HFF-Myc (cell line): ENCODE data around the gene SNX9.
A peak's percentile ranks its signal among the peaks of the same experiment; 100 is the strongest.

Source experiments
- DNase-seq: peaks from one replicate; pipeline ENCODE4 v3.0.0-alpha.2; 2011; ENCODE audit warnings: low read depth; ENCODE audit errors: extremely low read depth
- H3K4me3 ChIP-seq: replicated peaks from 2 replicates; pipeline ENCODE4 v1.5.1; 2011; ENCODE audit warnings: low read depth, mild to moderate bottlenecking, control low read depth, low read length
- TF ChIP-seq, protein P1 (sequence below): IDR thresholded peaks from 2 replicates; pipeline ENCODE4 v1.5.1; 2012; ENCODE audit warnings: mild to moderate bottlenecking, low read depth, low read length, control low read depth; ENCODE audit errors: missing control alignments

Gene SNX9

DNA sequence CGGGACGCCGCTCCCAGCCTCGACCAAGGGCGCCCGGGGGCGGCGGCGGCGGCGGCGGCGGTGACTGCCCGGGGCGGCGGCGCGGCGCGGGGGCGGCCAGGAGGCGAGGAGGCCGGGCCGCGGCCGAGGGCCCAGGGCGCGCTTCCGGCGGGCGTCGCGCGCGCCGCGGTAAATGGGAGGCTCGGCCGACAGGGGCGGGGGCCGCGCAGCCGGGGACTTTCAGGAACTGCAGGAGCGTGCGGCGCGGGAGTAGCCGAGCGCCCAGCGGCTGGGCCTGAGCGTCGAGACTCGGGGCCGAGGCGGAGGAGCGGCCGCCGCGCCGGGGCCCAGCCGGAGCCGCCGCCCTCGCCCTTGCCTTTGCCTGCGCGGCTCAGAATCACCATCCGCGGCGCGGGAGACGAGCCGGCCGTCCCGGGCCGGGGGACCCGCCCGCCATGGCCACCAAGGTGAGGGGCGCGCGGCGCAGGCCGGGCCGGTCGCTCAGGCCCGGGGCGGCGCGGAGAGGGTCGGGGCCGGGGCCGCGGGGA lies at the start of gene SNX9:
Gene SNX9, plus strand, starts transcription at position 246 of the 527 bp plus-strand sequence. Its CDS starts 189 bp downstream, at position 435.
- TF ChIP-seq, protein P1, sequence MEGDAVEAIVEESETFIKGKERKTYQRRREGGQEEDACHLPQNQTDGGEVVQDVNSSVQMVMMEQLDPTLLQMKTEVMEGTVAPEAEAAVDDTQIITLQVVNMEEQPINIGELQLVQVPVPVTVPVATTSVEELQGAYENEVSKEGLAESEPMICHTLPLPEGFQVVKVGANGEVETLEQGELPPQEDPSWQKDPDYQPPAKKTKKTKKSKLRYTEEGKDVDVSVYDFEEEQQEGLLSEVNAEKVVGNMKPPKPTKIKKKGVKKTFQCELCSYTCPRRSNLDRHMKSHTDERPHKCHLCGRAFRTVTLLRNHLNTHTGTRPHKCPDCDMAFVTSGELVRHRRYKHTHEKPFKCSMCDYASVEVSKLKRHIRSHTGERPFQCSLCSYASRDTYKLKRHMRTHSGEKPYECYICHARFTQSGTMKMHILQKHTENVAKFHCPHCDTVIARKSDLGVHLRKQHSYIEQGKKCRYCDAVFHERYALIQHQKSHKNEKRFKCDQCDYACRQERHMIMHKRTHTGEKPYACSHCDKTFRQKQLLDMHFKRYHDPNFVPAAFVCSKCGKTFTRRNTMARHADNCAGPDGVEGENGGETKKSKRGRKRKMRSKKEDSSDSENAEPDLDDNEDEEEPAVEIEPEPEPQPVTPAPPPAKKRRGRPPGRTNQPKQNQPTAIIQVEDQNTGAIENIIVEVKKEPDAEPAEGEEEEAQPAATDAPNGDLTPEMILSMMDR: no peak
- peak within 1 kb of the TSS; percentile 50 for H3K4me3 ChIP-seq
- no peak for DNase-seq

DNA sequence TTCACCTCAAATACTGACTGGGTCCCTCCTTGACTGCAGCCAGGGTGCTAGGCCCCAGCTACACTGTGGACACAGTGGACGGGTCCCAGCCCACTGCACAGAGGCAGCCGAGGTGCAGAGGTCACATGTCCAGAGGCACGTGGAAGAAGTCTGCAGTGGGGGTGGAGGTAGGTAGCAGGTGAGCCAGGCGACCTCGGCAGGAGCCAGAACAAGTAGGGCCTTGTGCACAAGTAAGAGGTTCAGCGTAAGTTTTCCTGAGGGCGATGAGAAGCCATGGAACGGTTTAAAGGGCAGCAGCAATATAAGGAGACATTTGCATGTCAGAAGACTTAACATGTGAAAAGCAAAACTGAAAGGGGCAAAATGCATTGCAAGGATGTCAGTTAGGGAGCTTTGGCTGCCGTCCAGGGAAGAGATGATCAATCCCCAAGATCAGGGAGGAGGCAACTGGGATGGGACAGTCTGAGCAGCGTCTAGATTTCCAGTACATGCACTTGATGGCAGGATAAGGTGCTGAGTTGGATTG lies 49.7 kb upstream of the SNX9 start:
- DNase-seq: no peak
- TF ChIP-seq, protein P1: no peak
- no peak overlapping the region for H3K4me3 ChIP-seq

DNA sequence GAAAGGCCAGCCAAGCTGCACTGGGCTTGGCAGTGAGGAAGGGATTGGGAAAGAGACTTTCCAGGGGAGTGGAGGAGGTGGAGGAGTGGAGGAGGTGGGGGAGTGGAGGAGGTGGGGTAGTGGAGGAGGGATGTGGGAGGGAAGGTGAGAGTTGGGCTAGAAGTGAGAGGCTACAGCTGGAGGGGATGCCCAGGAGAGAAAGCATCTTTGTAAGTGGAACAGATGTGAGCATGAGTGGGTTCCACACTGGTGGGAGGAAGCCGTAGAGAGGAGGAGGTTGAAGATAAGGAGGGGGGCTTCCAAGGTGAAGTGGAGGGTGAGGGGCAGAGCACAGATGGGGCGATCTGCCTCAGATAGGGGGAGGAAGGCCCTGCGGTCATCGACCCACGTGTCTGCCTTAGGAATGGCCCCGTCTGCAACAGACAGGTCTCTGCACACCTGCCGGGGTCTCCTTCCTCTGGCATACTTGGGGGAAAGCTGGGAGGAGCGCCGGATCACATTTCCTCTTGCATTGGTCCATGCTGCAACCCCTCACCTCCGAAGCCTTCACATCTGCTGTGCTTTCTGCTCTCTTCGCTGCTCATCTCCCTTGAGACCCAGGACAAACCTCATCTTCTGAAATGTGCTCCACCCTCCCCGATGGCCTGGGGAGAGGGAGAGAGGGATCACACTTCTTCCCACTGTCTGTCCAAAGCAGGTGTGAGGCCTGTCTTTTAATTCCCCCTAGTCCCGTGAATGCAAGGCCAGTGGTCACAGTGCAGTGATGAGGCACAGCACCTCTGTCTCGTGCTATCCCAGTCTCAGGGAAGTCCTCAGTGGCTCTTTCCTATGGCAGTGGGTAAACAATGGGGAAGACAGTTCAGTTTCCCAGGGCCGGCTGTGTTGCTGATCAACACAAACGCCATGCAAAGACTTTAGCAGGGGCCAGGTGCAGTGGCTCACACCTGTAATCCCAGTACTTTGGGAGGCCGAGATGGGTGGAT lies 48.6 kb upstream of the SNX9 start:
- no peak for DNase-seq
- no peak overlapping the region for H3K4me3 ChIP-seq
- TF ChIP-seq, protein P1: no peak

DNA sequence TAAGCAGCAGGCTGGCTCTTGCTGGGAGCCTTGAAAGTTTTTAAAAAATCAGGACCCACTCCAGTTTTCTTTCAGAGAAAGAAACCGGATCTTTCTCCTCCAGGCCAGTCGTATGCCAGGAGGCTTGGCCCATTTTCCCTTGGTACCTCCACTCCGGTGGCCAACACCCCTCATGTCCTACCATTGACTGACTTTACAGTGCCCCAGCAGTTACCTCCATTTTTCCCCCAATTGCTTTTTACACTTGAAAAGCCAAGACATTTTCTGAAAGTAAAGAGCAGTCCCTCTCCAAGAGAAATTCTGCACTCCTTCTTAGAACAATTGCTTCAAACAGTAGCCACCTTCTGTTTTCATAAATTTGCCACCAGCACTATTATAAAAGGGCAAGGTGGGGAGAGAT lies 47.7 kb upstream of the SNX9 start:
- TF ChIP-seq, protein P1: no peak
- no peak overlapping the region for H3K4me3 ChIP-seq
- no peak for DNase-seq

DNA sequence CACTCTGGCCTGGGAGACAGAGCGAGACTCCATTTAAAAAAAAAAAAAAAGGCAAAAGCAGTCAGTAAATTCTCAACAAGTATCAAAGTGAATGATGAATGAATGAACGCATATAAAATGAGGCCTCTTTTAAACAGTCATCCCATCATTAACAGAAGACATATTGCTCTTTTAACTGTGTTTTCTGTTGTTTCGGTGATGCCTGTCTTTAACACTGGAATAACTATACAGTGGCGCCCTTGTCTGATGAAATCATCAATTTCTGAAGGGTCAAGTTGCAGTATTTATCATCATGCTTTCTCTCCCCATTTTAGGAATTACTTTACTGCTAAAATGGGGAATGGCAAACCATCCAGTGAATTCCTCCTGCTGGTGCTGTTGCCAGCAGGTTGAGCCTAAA lies 45.7 kb upstream of the SNX9 start:
- H3K4me3 ChIP-seq: no peak overlapping the region
- TF ChIP-seq, protein P1: no peak
- no peak for DNase-seq

DNA sequence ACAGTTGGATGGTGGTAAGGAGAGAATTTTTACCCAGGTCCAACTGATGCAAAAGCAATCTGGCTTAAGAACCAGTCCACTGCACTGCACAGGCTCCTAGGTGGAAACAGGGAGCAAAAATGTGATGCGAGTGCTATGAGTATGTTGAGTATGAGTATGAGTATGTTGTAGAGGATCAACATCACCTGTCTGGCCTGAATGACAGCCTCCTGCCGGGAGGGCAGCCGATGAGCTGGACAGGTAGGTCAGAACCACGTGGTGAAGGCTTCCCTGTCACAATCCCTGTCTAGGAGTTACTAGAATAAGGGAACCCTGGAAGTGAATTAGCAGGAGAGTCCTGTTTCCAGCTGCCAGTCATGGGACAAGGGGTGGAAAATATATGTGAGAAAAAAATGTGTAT lies 44.3 kb upstream of the SNX9 start:
- TF ChIP-seq, protein P1: no peak
- DNase-seq: no peak
- no peak overlapping the region for H3K4me3 ChIP-seq
